ENCODE data around the gene BNIP3.

Gene BNIP3

GRCh38 chr10:131980761-131981428 is 828 bp downstream of the BNIP3 start:
- peak; percentile 16 for ATAC-seq
- TF ChIP-seq TOX (CRISPR knock-in tag; IDR thresholded peaks at IDR 0.05; ENCODE audit: borderline replicate concordance) (no peak), SNAI2 (CRISPR knock-in tag; IDR thresholded peaks at IDR 0.05) (no peak), PPARA (CRISPR knock-in tag; IDR thresholded peaks at IDR 0.05; ENCODE audit: borderline replicate concordance) (no peak), TCF4 (CRISPR knock-in tag; IDR thresholded peaks at IDR 0.05; ENCODE audit: borderline replicate concordance) (no peak), OSR1 (CRISPR knock-in tag; IDR thresholded peaks at IDR 0.05) (no peak), ESRRG (CRISPR knock-in tag; IDR thresholded peaks at IDR 0.05) (no peak), ZFP3 (CRISPR knock-in tag; IDR thresholded peaks at IDR 0.05) (no peak), ISL1 (CRISPR knock-in tag; IDR thresholded peaks at IDR 0.05) (no peak), RARB (CRISPR knock-in tag; IDR thresholded peaks at IDR 0.05) (no peak), ZNF565 (CRISPR knock-in tag; conservative IDR thresholded peaks at IDR 0.05; ENCODE audit: low read depth) (no peak), ZC3H10 (CRISPR knock-in tag; IDR thresholded peaks at IDR 0.05) (no peak), PATZ1 (CRISPR knock-in tag; IDR thresholded peaks at IDR 0.05; ENCODE audit: borderline replicate concordance) (no peak), ZNF70 (CRISPR knock-in tag; IDR thresholded peaks at IDR 0.05) (no peak), TSHZ2 (CRISPR knock-in tag; IDR thresholded peaks at IDR 0.05) (no peak), CSRNP3 (CRISPR knock-in tag; IDR thresholded peaks at IDR 0.05) (no peak)

- ATAC-seq, result no peak
- TF ChIP-seq CSRNP3 (CRISPR knock-in tag; IDR thresholded peaks at IDR 0.05), result no peak
- no peak for TF ChIP-seq RARB (CRISPR knock-in tag; IDR thresholded peaks at IDR 0.05)
- TF ChIP-seq SNAI2 (CRISPR knock-in tag; IDR thresholded peaks at IDR 0.05), result no peak
- TF ChIP-seq ZFP30 (CRISPR knock-in tag; IDR thresholded peaks at IDR 0.05), result no peak
- TF ChIP-seq BACH2 (CRISPR knock-in tag; IDR thresholded peaks at IDR 0.05; ENCODE audit: borderline replicate concordance), result no peak
- TF ChIP-seq OSR1 (CRISPR knock-in tag; IDR thresholded peaks at IDR 0.05), result no peak
- TF ChIP-seq POU6F1 (CRISPR knock-in tag; IDR thresholded peaks at IDR 0.05; ENCODE audit: borderline replicate concordance, low read depth), result no peak
- TF ChIP-seq TCF4 (CRISPR knock-in tag; IDR thresholded peaks at IDR 0.05; ENCODE audit: borderline replicate concordance), result no peak
- TF ChIP-seq CREB5 (CRISPR knock-in tag; IDR thresholded peaks at IDR 0.05; ENCODE audit: low read depth), result no peak
- no peak for TF ChIP-seq TOX (CRISPR knock-in tag; IDR thresholded peaks at IDR 0.05; ENCODE audit: borderline replicate concordance)
- no peak for TF ChIP-seq ZC3H10 (CRISPR knock-in tag; IDR thresholded peaks at IDR 0.05)
- no peak for TF ChIP-seq ZNF565 (CRISPR knock-in tag; conservative IDR thresholded peaks at IDR 0.05; ENCODE audit: low read depth)
- TF ChIP-seq ZFP3 (CRISPR knock-in tag; IDR thresholded peaks at IDR 0.05), result no peak
- no peak for TF ChIP-seq ISL1 (CRISPR knock-in tag; IDR thresholded peaks at IDR 0.05)
- TF ChIP-seq PPARA (CRISPR knock-in tag; IDR thresholded peaks at IDR 0.05; ENCODE audit: borderline replicate concordance), result no peak
Measured at GRCh38 chr10:131980321-131980720, 1.4 kb downstream of the BNIP3 start.

Data from SK-N-SH treated with all-trans-retinoic acid at 6 μM for 48 hours (cell line).